HG03103 (cell line): ENCODE data around the gene ESPL1.

ENCODE experiments used
- ATAC-seq: cut with Tn5 transposase; IDR thresholded peaks from one replicate; pipeline ENCODE4 v1.9.1; 2021; ENCODE audit warnings: low read depth; ENCODE audit not compliant: unreplicated experiment

Gene ESPL1

DNA sequence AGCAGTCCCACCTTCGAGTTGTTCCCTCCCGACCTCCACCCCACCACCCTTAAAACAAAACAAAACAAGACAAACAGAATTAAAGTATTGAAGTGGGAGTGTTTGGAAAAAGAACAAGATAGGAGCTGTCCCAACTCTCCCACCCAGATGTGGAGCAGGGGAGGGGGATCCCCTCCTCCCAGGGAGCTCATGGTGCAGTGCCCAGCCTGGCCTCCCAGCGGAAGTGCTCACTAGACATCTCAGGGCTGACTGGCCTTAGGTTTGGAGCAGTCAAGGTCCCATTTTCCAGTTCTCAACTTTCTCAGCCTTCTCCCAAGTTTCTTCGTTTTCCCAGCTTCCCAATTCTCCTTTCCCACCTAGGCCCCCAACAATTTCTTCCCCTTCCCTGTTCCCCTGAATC lies 65.2 kb downstream of the ESPL1 start:
- no peak for ATAC-seq

DNA sequence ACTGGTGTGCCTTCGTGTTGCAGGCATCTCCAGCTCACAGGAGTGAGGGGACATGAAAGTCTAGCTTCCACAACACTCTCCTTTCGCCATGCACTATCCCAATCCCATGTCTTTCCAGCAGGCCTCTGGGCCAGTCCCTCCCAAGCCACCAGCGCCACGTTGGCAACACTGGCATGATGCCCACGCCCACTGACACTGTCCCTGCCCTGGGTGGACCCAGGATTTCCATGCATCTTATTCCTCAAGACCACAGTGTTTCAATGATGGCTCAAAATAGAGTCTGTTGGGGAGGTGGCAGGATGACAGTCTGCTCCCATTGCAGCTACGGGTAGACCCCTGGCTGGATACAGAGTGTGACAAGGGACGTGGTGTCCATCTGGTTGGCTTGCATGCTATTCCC lies 65.7 kb downstream of the ESPL1 start:
- no peak for ATAC-seq

DNA sequence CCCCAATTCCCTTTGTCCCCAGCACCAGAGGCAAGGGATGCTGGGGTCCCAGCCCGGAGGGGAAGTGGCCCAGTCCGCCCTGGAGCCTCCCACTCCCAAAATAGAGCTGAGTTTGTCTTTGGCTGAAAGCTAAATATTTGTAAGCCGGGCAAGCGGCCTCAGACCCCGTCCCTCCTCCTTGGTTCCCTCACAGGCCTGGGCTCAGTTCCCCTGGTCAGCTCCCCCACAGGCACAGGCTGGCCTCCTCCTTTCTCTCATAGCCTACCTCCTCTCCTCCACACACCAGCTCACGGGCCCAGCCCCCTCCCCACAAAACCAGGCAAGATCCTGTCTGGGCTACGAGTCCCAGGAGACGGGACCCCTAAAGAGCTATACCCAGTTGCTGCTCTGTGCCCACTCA lies 66.7 kb downstream of the ESPL1 start:
- no peak for ATAC-seq

DNA sequence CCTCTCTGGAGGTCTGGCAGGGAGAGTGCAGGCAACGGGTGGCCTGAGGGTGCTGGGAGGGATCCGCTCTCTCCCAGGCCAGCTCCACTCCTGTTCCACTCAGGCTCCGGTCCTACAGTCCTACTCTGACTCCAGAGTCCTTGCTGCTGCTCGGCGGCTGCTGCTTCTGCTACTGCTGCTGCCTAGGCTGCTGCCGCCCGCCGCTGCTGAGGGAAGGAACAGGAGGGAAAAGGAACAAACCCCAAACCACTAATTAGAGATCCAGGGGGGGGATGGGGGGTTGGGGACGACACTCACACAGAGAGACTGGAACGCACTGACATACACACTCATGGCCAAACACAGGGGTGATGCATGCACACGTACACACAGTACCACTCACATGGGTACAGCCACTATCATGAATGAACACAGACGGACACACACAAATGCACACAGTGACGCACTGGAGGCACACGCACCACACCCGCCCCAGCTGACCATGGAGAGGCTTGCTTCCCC lies 68.1 kb downstream of the ESPL1 start, which contains the start of gene SP7:
Gene SP7 (minus strand): TSS at position 174 of the 501 bp plus-strand sequence. CDS start 708 bp downstream, outside the sequence.
- no peak for ATAC-seq

DNA sequence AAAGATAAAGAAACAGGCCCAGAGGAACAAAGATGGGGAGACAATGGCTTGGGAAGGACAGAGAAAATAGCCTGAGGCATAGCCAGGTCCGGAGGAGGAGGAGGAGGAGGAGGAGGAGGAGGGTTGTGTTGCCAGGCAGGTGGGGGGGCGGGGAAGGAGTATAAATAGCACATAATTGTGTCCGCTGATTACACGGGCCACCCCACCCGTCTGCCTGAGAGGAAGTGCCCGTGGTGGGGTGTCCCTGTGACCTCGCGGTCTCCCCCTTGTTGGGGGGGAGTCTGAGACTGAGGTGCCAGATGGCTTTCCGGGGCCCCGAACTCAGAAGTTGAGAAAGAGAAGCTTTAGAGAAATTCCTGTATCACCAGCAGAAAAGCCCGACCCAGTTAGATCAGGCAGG lies 69.9 kb downstream of the ESPL1 start:
- no peak for ATAC-seq

DNA sequence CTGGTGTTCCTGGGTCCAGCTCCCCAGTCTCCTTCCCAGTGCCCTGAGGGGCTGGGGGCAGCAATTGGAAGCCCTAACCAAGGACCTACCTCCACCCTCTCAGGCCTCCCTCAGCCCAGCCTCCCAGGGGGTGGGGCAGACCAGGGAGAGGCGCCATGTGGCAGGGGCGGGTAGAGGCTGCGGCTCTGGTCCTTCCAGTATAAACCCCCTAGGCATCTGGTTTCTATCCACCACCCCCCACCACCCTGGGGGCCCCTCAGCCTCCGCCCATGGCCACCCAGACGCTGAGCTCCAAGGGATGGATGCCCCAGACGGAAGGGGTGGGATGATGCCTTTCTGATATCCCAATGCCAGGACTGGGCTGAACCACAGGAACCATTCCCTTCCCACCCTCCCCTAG lies 70.8 kb downstream of the ESPL1 start:
- no peak for ATAC-seq

DNA sequence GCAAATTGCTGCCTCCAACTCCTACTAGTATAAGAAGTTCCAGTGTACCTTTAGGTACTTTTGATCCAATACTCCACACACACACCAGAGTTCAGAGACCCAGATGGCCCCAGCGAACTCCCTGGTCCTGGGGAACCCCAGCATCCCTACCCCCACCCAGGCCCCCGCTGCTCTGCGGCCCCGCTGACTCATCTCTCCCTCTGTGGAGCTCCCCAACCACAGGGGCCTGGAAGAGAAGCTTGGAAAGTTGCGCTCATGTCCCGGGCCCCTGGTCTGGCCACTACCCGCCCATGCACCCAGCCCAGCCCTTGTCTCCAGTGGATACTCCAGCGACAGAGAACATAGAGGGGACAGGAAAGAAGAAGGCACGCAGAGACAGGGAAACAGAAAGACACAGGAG lies 72.3 kb downstream of the ESPL1 start:
- no peak for ATAC-seq
